ENCODE measurements around the gene CFB. TPM values are rescaled to one million over a fixed set of nuclear protein-coding genes. Genes with fewer than 3 reads are reported as not detected.
A peak's percentile ranks its signal among the peaks of the same experiment; 100 is the strongest.
"Not testable (repeated sequence)": the region's sequence is repeated elsewhere in the genome, so short reads cannot be mapped to it uniquely, and the experiment has no call there.

The CFB gene
- total and polyA plus RNA-seq, 4 experiments from 2014 or later = 0.64 TPM; not detected in 3

- peaks cover 9 to 15% of the 10 kb centered on the region in 2 donors for H3K36me3 Mint-ChIP-seq
- CTCF ChIA-PET (ENCODE audit: partially characterized antibody) = not testable (repeated sequence)
These were observed 30.2 kb downstream of the CFB start for GRCh38 chr6:31976065-31976464.

DNA sequence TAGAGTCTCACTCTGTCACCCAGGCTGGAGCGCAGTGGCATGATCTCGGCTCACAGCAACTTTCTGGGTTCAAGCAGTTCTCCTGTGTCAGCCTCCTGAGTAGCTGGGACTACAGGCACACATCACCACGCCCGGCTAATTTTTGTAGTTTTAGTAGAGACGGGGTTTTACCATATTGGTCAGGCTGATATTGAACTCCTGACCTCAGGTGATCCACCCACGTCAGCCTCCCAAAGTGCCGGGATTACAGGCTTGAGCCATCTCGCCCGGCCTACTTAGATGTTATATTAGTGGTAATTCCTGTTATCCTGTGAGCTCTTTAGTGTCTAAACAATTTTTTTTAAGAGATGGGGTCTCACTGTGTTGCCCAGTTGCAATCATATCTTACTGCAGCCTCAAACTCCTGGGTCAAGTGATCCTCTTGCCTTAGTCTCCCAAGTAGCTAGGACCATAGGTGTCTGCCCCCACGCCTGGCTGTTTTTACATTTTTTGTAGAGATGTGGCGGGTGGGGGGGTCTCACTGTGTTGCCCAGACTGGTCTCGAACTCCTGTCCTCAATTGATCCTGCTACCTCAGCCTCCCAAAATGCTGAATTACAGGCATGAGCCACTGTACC, 32.0 kb downstream of the CFB start:
- no peak overlapping the region for H3K4me3 Mint-ChIP-seq
- CTCF ChIA-PET (ENCODE audit: partially characterized antibody) = no interaction called here
- intact Hi-C loops (cut with micrococcal nuclease) = loop anchor here (10.0 kb wide), 2 partner anchors 143 to 1297 kb away; partner anchors contain the start of genes B3GALT4, RPS18 and VPS52

More at GRCh38 chr6:31976065-31976464, 30.2 kb downstream of the CFB start:
- DNase-seq = peak in 1 of 5 donors; percentile 5
- H3K27ac ChIP-seq (ENCODE audit: low read depth, low read length); H3K9me3 ChIP-seq (ENCODE audit: control insufficient read depth in 1 of 2, low read length in 2 of 2); H3K4me3 Mint-ChIP-seq; H3K27ac Mint-ChIP-seq; H3K4me3 ChIP-seq (ENCODE audit: low read length in 2 of 2); POLR2A ChIA-PET (ENCODE audit: partially characterized antibody); H3K27me3 ChIP-seq (ENCODE audit: insufficient read depth, low read length); H3K36me3 ChIP-seq (ENCODE audit: insufficient read depth, low read length); H3K27me3 Mint-ChIP-seq: not testable (repeated sequence)
- peaks cover 33% of the 10 kb centered on the region for H3K4me1 ChIP-seq (ENCODE audit: insufficient read depth, low read length)
- Mint-ChIP-seq H3K9me3 (peaks cover 0 to 14% (median 0%) of the 10 kb centered on the region in 8 donors), H3K4me1 (peaks cover 17 to 38% (median 30%) of the 10 kb centered on the region in 4 donors)
- intact Hi-C loops (cut with micrococcal nuclease) = loop anchor here (10.0 kb wide), 2 partner anchors 141 to 1299 kb away; partner anchors contain the start of genes B3GALT4, RPS18 and VPS52

DNA sequence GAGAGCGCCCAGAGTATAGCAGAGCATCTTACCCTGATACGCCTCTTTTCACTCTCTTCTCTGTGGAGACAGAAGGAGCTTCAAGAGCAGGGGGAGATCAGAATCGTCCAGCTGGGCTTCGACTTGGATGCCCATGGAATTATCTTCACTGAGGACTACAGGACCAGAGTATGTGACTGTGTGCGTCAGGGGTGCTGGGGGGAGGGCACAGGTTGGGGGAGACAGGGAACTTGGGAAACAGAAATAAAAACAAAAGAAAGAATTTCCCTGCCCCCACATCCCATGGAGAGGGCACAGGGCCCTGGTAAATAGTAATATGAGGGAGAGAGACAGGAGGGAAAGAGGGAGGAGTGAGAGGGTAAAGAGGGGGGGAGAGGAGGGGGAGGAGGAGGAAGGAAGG, 32.9 kb downstream of the CFB start:
- H3K4me3 Mint-ChIP-seq = no peak overlapping the region
- H3K9me3 Mint-ChIP-seq = peaks cover 0 to 4% (median 0%) of the 10 kb centered on the region in 8 donors
- Histone ChIP-seq H3K9me3 (ENCODE audit: control insufficient read depth in 1 of 2, low read length in 2 of 2) (no peaks in the 10 kb centered on the region), H3K27me3 (ENCODE audit: insufficient read depth, low read length) (no peaks in the 10 kb centered on the region), H3K36me3 (ENCODE audit: insufficient read depth, low read length) (no peaks in the 10 kb centered on the region), H3K27ac (ENCODE audit: low read depth, low read length) (no peak overlapping the region), H3K4me1 (ENCODE audit: insufficient read depth, low read length) (peaks cover 14% of the 10 kb centered on the region), H3K4me3 (ENCODE audit: low read length in 2 of 2) (no peak overlapping the region)
- intact Hi-C loops (cut with micrococcal nuclease) = loop anchor here (10.0 kb wide), 2 partner anchors 144 to 1296 kb away; partner anchors contain the start of genes B3GALT4, RPS18 and VPS52
- H3K27me3 Mint-ChIP-seq = no peaks in the 10 kb centered on the region
- no peak for DNase-seq
- peaks cover 5 to 9% of the 10 kb centered on the region in 2 donors for H3K36me3 Mint-ChIP-seq
- peak overlapping the region; percentile 10 to 81 (median 54) for H3K27ac Mint-ChIP-seq
- CTCF ChIA-PET (ENCODE audit: partially characterized antibody) = interaction anchor here (1.1 kb wide), 1 partner anchor 29 kb away, joined by 3 read pairs; no protein-coding TSS in a partner anchor
- POLR2A ChIA-PET (ENCODE audit: partially characterized antibody) = no interaction called here
- H3K4me1 Mint-ChIP-seq = peaks cover 6 to 12% (median 9%) of the 10 kb centered on the region in 4 donors

More for the DNA sequence above, 32.0 kb downstream of the CFB start:
- H3K36me3 ChIP-seq (ENCODE audit: insufficient read depth, low read length) = no peaks in the 10 kb centered on the region
- no peak overlapping the region for H3K27ac ChIP-seq (ENCODE audit: low read depth, low read length)
- peaks cover 23% of the 10 kb centered on the region for H3K4me1 ChIP-seq (ENCODE audit: insufficient read depth, low read length)
- H3K9me3 ChIP-seq (ENCODE audit: control insufficient read depth in 1 of 2, low read length in 2 of 2) = no peaks in the 10 kb centered on the region
- H3K27me3 ChIP-seq (ENCODE audit: insufficient read depth, low read length) = no peaks in the 10 kb centered on the region
- Mint-ChIP-seq H3K27ac (peak overlapping the region in 1 of 7 donors; percentile 25), H3K9me3 (peaks cover 0 to 4% (median 0%) of the 10 kb centered on the region in 8 donors), H3K36me3 (peaks cover 5 to 9% of the 10 kb centered on the region in 2 donors), H3K27me3 (no peaks in the 10 kb centered on the region), H3K4me1 (peaks cover 12 to 21% (median 18%) of the 10 kb centered on the region in 4 donors)
- H3K4me3 ChIP-seq (ENCODE audit: low read length in 2 of 2) = no peak overlapping the region
- DNase-seq = peak in 1 of 5 donors; percentile 1
- POLR2A ChIA-PET (ENCODE audit: partially characterized antibody) = no interaction called here

GRCh38 chr6:31979238-31979898, 33.5 kb downstream of the CFB start:
- ChIA-PET CTCF (ENCODE audit: partially characterized antibody) (interaction anchor here (1.1 kb wide), 2 partner anchors 27 to 29 kb away, joined by 3 to 6 read pairs; no protein-coding TSS in a partner anchor), POLR2A (ENCODE audit: partially characterized antibody) (interaction anchor here (0.7 kb wide), 1 partner anchor 276 kb away, joined by 3 read pairs; the partner anchor contains the start of gene ABHD16A)
- Mint-ChIP-seq H3K27ac (peak overlapping the region in 6 of 7 donors; percentile 36 to 85 (median 69)), H3K27me3 (no peaks in the 10 kb centered on the region), H3K9me3 (peaks cover 0 to 4% (median 0%) of the 10 kb centered on the region in 8 donors), H3K4me1 (peaks cover 5 to 11% (median 8%) of the 10 kb centered on the region in 4 donors), H3K4me3 (no peak overlapping the region), H3K36me3 (peaks cover 5 to 9% of the 10 kb centered on the region in 2 donors)
- no peak overlapping the region for H3K4me3 ChIP-seq (ENCODE audit: low read length in 2 of 2)
- H3K27me3 ChIP-seq (ENCODE audit: insufficient read depth, low read length) = no peaks in the 10 kb centered on the region
- peak in 1 of 5 donors; percentile 1 for DNase-seq
- intact Hi-C loops (cut with micrococcal nuclease) = loop anchor here (10.0 kb wide), 2 partner anchors 145 to 1295 kb away; partner anchors contain the start of genes B3GALT4, RPS18 and VPS52
- H3K4me1 ChIP-seq (ENCODE audit: insufficient read depth, low read length) = peaks cover 14% of the 10 kb centered on the region
- H3K9me3 ChIP-seq (ENCODE audit: control insufficient read depth in 1 of 2, low read length in 2 of 2) = no peaks in the 10 kb centered on the region
- H3K27ac ChIP-seq (ENCODE audit: low read depth, low read length) = no peak overlapping the region
- no peaks in the 10 kb centered on the region for H3K36me3 ChIP-seq (ENCODE audit: insufficient read depth, low read length)

DNA sequence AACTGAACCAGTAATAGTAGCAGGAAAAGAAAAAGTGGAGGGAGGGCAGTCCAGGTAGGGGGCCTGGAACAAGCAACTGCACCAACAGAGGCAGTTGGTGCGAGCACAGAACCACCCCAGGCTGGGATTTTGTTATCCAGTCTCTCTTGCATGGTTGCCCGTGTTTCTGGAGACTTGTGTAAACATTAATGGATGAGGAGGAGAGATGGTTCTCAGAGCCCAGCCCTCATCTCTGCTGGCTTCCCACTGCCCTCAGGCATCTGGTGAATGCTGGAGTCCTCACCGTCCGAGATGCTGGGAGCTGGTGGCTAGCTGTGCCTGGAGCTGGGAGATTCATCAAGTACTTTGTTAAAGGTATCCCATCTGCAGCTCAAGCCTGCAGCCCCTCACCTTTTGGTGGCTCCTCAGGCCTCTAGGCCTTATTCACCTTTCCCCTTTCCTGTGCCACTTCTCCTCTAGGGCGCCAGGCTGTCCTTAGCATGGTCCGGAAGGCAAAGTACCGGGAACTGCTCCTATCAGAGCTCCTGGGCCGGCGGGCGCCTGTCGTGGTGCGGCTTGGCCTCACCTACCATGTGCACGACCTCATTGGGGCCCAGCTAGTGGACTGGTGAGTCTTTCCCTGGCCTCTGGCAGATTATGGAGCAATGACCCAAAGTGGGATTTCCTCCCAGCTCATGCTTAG, 34.4 kb downstream of the CFB start:
- H3K4me3 Mint-ChIP-seq; H3K9me3 Mint-ChIP-seq; H3K9me3 ChIP-seq (ENCODE audit: control insufficient read depth in 1 of 2, low read length in 2 of 2); POLR2A ChIA-PET (ENCODE audit: partially characterized antibody); H3K27me3 ChIP-seq (ENCODE audit: insufficient read depth, low read length); intact Hi-C loops (cut with micrococcal nuclease); H3K27ac ChIP-seq (ENCODE audit: low read depth, low read length); H3K36me3 ChIP-seq (ENCODE audit: insufficient read depth, low read length); DNase-seq; H3K27me3 Mint-ChIP-seq; H3K4me3 ChIP-seq (ENCODE audit: low read length in 2 of 2); H3K36me3 Mint-ChIP-seq: not testable (repeated sequence)
- H3K4me1 ChIP-seq (ENCODE audit: insufficient read depth, low read length) = peaks cover 14% of the 10 kb centered on the region
- Mint-ChIP-seq H3K27ac (peak overlapping the region in 1 of 7 donors; percentile 85), H3K4me1 (peaks cover 4 to 11% (median 6%) of the 10 kb centered on the region in 4 donors)
- CTCF ChIA-PET (ENCODE audit: partially characterized antibody) = interaction anchor here (1.1 kb wide), 1 partner anchor 28 kb away, joined by 6 read pairs; no protein-coding TSS in a partner anchor

GRCh38 chr6:31980998-31981397, 35.1 kb downstream of the CFB start:
- H3K27me3 ChIP-seq (ENCODE audit: insufficient read depth, low read length); DNase-seq; intact Hi-C loops (cut with micrococcal nuclease); H3K36me3 ChIP-seq (ENCODE audit: insufficient read depth, low read length); H3K27ac ChIP-seq (ENCODE audit: low read depth, low read length); CTCF ChIA-PET (ENCODE audit: partially characterized antibody); H3K9me3 ChIP-seq (ENCODE audit: control insufficient read depth in 1 of 2, low read length in 2 of 2); POLR2A ChIA-PET (ENCODE audit: partially characterized antibody); H3K9me3 Mint-ChIP-seq; H3K27me3 Mint-ChIP-seq; H3K36me3 Mint-ChIP-seq; H3K4me3 Mint-ChIP-seq; H3K27ac Mint-ChIP-seq; H3K4me3 ChIP-seq (ENCODE audit: low read length in 2 of 2): not testable (repeated sequence)
- peaks cover 4 to 11% (median 6%) of the 10 kb centered on the region in 4 donors for H3K4me1 Mint-ChIP-seq
- H3K4me1 ChIP-seq (ENCODE audit: insufficient read depth, low read length) = peaks cover 14% of the 10 kb centered on the region

DNA sequence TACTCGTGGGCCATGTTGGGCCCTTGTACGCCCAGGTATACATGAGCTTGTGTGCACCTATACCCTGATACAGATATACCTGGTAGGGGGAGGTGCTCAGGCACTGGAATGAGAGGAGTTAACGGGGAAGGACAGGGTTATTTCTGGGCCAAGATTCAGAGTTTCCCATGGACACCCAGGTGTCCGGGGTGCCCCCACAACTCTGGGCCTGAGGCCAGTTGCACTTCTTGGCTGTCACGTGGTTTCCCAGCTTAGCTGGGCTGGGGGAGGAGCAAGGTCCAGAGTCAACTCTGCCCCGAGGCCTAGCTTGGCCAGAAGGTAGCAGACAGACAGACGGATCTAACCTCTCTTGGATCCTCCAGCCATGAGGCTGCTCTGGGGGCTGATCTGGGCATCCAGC, 35.8 kb downstream of the CFB start, which contains the start of gene C4A:
Gene C4A, plus strand, starts transcription at position 314 of the 400 bp plus-strand sequence. Its CDS starts 51 bp downstream, at position 365.
- DNase-seq; H3K27me3 Mint-ChIP-seq; H3K4me3 Mint-ChIP-seq; H3K9me3 ChIP-seq (ENCODE audit: control insufficient read depth in 1 of 2, low read length in 2 of 2); intact Hi-C loops (cut with micrococcal nuclease); H3K27ac Mint-ChIP-seq; POLR2A ChIA-PET (ENCODE audit: partially characterized antibody); CTCF ChIA-PET (ENCODE audit: partially characterized antibody); H3K9me3 Mint-ChIP-seq; H3K36me3 ChIP-seq (ENCODE audit: insufficient read depth, low read length); H3K4me3 ChIP-seq (ENCODE audit: low read length in 2 of 2); H3K27me3 ChIP-seq (ENCODE audit: insufficient read depth, low read length); H3K36me3 Mint-ChIP-seq; H3K27ac ChIP-seq (ENCODE audit: low read depth, low read length): not testable (repeated sequence)
- H3K4me1 ChIP-seq (ENCODE audit: insufficient read depth, low read length) = peaks cover 14% of the 10 kb centered on the region
- H3K4me1 Mint-ChIP-seq = peaks cover 4 to 11% (median 6%) of the 10 kb centered on the region in 4 donors
